Stimulated activated memory B cell treated with anti-CD40 and anti-IgM and Interleukin-4, amounts not matched to agents 10 μg/mL and 1 μg/mL and 100 μg/mL, for 72 hours (primary cell): ENCODE measurements around the gene CSK.
"Not testable (repeated sequence)": the region's sequence is repeated elsewhere in the genome, so short reads cannot be mapped to it uniquely, and the experiment has no call there.

Source experiments
- ATAC-seq: fragments of 150-1000 bp; cut with Tn5 transposase; 2 replicates; pipeline ENCODE4 v1.10.0; 2021
- H3K27ac Mint-ChIP-seq: one replicate; pipeline ENCODE4 v1.8.0; 2022; ENCODE audit warnings: mild to moderate bottlenecking, mixed read lengths
- H3K27me3 Mint-ChIP-seq: one replicate; pipeline ENCODE4 v1.8.0; 2022; ENCODE audit warnings: mixed read lengths
- H3K36me3 Mint-ChIP-seq: one replicate; pipeline ENCODE4 v1.8.0; 2022; ENCODE audit warnings: mixed read lengths
- H3K4me1 Mint-ChIP-seq: one replicate; pipeline ENCODE4 v1.8.0; 2022; ENCODE audit warnings: mixed read lengths
- H3K4me3 Mint-ChIP-seq: one replicate; pipeline ENCODE4 v1.8.0; 2022; ENCODE audit warnings: mild to moderate bottlenecking, moderate library complexity, mixed read lengths
- H3K9me3 Mint-ChIP-seq: one replicate; pipeline ENCODE4 v1.8.0; 2022; ENCODE audit warnings: mixed read lengths

Gene CSK

DNA sequence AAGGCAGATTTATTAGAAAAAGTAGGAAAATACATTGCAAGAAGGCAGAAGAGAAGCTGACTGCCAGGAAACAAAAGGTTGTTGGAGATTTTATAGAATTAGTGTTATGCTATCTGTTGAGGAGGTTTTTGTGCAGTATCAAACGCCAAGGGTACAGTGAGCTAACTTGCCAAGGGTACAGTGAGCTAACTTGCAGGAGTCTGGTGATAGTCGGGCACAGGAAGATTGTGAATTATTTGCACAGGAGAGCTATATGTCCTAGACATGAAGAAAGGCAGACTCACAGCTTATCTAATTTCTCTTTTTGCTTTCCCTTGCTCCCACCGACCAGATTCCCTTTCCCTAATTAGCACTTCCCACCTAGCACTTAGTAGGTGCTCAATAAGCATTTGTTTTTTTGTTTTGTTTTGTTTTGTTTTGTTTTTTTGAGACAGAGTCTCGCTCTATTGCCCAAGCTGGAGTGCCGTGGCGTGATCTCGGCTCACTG, 2.7 kb upstream of the CSK start:
- ATAC-seq = no peak
- no peak overlapping the region for H3K4me3 Mint-ChIP-seq
- no peaks in the 10 kb centered on the region for H3K27me3 Mint-ChIP-seq
- H3K27ac Mint-ChIP-seq = peak overlapping the region; percentile 96
- no peaks in the 10 kb centered on the region for H3K9me3 Mint-ChIP-seq
- H3K36me3 Mint-ChIP-seq = peaks cover 14% of the 10 kb centered on the region
- peaks cover 84% of the 10 kb centered on the region for H3K4me1 Mint-ChIP-seq

DNA sequence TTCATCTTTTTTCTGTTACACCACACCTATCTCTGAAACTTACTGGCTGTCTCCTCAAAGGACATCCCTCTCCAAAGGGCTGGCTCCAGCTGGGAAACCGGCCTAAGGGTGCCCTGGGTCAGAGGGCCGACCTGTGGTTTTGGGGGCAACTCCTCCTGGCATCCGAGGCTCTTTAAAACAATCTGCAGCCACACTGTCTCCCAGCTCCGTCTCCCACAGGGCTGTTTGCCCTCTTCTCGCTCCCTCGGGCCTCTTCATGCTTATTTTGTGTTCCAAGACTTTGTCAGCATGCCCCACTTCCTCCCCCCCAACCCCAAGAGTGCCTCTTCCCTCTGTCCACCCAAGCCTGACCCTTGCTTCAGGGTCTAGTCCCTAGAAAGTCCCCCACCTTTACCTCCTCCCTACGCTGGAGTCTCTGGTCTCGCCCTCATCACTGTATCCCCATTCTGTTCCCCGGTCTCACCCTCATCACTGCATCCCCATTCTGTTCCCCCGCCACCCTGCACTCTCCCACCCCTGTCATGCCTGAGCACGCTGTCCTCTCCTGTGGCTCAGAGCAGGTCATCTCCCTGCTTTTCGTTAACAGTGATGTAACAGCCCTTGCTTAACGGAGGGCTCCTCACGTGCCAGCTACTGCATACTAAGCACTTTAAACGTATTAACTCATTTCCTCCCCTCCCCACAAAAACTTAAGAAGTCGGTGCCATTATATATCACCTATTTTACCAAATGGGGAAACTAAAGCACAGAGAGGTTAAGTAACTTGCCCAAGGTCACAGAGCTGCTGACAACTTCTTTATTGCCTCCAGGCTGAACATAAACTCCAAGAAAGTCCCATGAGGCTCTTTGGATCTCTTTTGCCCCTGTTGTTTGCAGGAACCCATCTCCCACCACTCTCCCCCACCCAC, 1.1 kb upstream of the CSK start:
- H3K9me3 Mint-ChIP-seq = no peaks in the 10 kb centered on the region
- H3K27ac Mint-ChIP-seq = peak overlapping the region; percentile 96
- peaks cover 27% of the 10 kb centered on the region for H3K36me3 Mint-ChIP-seq
- H3K4me3 Mint-ChIP-seq = peak overlapping the region; percentile 85
- peak; percentile 1 for ATAC-seq
- no peaks in the 10 kb centered on the region for H3K27me3 Mint-ChIP-seq
- peaks cover 84% of the 10 kb centered on the region for H3K4me1 Mint-ChIP-seq

GRCh38 chr15:74782259-74783071, 585 bp downstream of the CSK start:
- peak overlapping the region; percentile 91 for H3K4me3 Mint-ChIP-seq
- peaks cover 31% of the 10 kb centered on the region for H3K36me3 Mint-ChIP-seq
- peak; percentile 42 for ATAC-seq
- no peaks in the 10 kb centered on the region for H3K9me3 Mint-ChIP-seq
- peaks cover 83% of the 10 kb centered on the region for H3K4me1 Mint-ChIP-seq
- H3K27me3 Mint-ChIP-seq = no peaks in the 10 kb centered on the region
- peak overlapping the region; percentile 82 for H3K27ac Mint-ChIP-seq

DNA sequence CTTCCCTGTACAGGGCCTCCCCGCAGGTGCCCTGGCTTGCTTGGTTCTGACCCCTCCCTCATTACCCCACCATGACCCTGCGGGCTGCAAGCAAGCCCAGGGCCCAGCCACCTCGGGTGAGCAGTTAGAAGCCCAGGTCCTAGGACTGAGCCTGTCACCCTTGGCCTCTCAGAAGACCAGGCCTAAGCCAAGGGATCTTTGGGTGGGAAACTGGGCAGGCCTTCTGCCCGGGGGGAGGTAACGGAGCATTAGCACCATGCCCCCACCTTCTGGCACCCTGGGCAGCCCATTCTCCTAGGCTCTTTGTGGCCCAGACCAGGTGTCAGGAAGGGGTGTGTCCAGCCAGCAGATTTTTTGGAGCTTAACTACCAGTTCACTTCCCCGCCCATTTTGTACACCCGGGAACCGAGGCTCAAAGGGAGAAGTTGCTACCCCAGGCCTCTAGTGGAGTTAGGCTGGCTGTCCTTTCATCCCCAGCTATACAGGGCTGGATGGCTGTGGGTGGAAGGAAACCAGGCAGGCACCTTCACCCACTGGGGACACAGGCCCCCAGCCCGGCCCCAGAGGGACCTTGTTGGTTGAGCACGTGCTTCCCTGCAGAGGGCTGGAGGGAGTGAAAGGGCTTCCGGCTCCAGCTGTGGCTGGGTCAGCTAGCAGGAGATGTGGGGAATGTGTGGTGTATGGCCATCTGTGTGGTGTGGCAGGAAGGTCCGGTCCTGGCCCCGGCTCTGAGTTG, 1.4 kb downstream of the CSK start:
- no peak for ATAC-seq
- H3K4me3 Mint-ChIP-seq = peak overlapping the region; percentile 91
- H3K27ac Mint-ChIP-seq = peak overlapping the region; percentile 82
- H3K36me3 Mint-ChIP-seq = peaks cover 31% of the 10 kb centered on the region
- H3K27me3 Mint-ChIP-seq = no peaks in the 10 kb centered on the region
- H3K9me3 Mint-ChIP-seq = no peaks in the 10 kb centered on the region
- peaks cover 83% of the 10 kb centered on the region for H3K4me1 Mint-ChIP-seq

DNA sequence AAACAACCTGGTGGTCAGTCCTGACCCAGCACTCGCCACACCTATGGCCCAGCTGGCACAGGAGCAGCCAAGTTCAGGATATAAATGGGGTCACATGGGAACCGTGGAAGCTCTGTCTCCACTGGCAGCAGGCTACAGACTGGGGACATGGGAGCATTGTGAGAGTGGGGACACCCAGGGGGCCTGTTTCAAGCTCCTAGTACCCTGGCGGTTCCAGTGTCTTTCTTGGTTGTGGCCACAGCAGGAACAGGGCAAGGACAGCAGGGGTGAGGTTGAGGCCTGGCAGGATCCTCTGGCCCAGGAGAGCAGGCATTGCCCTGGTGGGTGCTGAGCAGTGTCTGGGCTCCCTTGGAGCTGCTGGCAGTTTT, 1.9 kb downstream of the CSK start:
- peak overlapping the region; percentile 91 for H3K4me3 Mint-ChIP-seq
- H3K4me1 Mint-ChIP-seq = peaks cover 83% of the 10 kb centered on the region
- no peaks in the 10 kb centered on the region for H3K27me3 Mint-ChIP-seq

GRCh38 chr15:74784426-74785193, 2.7 kb downstream of the CSK start:
- H3K27me3 Mint-ChIP-seq = no peaks in the 10 kb centered on the region
- peaks cover 83% of the 10 kb centered on the region for H3K4me1 Mint-ChIP-seq

More for the DNA sequence above, 1.9 kb downstream of the CSK start:
- Mint-ChIP-seq H3K36me3 (peaks cover 31% of the 10 kb centered on the region), H3K9me3 (no peaks in the 10 kb centered on the region), H3K27ac (peak overlapping the region; percentile 82)
- no peak for ATAC-seq

GRCh38 chr15:74785194-74786032, 3.5 kb downstream of the CSK start:
- Mint-ChIP-seq H3K27ac (peak overlapping the region; percentile 82), H3K27me3 (no peaks in the 10 kb centered on the region), H3K4me1 (peaks cover 83% of the 10 kb centered on the region), H3K4me3 (peak overlapping the region; percentile 91), H3K9me3 (no peaks in the 10 kb centered on the region), H3K36me3 (peaks cover 39% of the 10 kb centered on the region)
- no peak for ATAC-seq

More at GRCh38 chr15:74784426-74785193, 2.7 kb downstream of the CSK start:
- Mint-ChIP-seq H3K27ac (peak overlapping the region; percentile 82), H3K9me3 (no peaks in the 10 kb centered on the region), H3K36me3 (peaks cover 36% of the 10 kb centered on the region), H3K4me3 (peak overlapping the region; percentile 91)
- no peak for ATAC-seq

DNA sequence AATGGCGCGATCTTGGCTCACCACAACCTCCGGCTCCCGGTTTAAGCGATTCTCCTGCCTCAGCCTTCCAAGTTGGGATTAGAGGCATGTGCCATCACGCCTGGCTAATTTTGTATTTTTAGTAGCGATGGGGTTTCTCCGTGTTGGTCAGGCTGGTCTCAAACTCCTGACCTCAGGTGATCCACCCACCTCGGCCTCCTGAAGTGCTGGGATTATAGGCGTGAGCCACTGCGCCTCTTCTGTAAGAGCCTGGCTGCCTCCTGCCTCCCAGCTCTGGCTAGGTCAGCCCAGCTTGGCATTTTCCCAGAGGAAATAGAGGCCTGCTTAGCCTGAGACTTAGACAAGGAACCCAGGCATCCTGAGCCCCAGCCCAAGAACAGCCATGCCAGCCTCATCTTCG, 4.2 kb downstream of the CSK start:
- Mint-ChIP-seq H3K27ac (peak overlapping the region; percentile 82), H3K4me3 (peak overlapping the region; percentile 91), H3K4me1 (peaks cover 83% of the 10 kb centered on the region), H3K36me3 (peaks cover 39% of the 10 kb centered on the region)
- not testable (repeated sequence) for H3K27me3 Mint-ChIP-seq, ATAC-seq, H3K9me3 Mint-ChIP-seq

- H3K9me3 Mint-ChIP-seq = no peaks in the 10 kb centered on the region
- peak overlapping the region; percentile 91 for H3K4me3 Mint-ChIP-seq
- H3K27me3 Mint-ChIP-seq = no peaks in the 10 kb centered on the region
- peak overlapping the region; percentile 82 for H3K27ac Mint-ChIP-seq
- H3K4me1 Mint-ChIP-seq = peaks cover 83% of the 10 kb centered on the region
- peaks cover 44% of the 10 kb centered on the region for H3K36me3 Mint-ChIP-seq
- no peak for ATAC-seq
Measured at GRCh38 chr15:74786551-74787165, 4.8 kb downstream of the CSK start.

DNA sequence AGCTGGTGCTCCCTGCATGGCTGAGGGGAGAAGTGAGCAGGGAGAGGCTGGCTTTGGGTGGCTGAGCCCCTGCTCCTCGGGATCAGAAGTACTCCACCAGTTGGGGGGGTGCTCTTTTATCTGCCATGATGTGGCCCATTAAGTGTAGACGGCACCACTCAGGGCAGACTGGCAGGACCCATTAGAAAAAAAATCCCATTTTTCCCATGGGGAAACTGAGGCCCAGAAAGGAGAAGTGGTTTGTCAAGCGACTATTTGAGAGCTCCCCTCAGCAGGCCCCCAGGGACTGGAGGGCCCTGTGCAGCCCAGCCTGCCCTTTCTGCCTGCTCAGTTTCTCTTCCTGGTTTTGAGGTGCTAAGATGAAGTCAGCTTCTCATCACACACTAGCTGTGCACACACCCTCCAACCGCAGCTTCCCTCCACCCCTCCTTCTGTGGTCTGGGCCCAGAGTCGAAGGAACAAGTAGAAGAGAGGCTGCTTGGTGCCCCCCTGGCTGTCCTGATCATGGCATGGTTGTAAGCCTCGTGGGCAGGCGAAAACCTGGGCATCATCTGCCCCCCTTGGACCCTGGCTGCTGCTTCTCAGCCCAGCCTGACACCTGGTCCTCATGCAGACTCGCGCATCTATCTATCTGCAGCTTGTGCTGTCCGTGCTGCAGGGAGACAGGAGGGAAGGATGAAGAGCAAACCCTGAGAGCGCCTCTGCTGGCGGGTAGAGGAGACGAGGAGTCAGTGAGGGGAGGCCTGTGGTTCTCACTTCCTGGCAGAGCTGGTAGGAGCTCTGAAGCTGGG, 5.6 kb downstream of the CSK start:
- no peaks in the 10 kb centered on the region for H3K27me3 Mint-ChIP-seq
- H3K4me1 Mint-ChIP-seq = peaks cover 90% of the 10 kb centered on the region
- H3K36me3 Mint-ChIP-seq = peaks cover 50% of the 10 kb centered on the region
- peak overlapping the region; percentile 91 for H3K4me3 Mint-ChIP-seq
- no peaks in the 10 kb centered on the region for H3K9me3 Mint-ChIP-seq
- H3K27ac Mint-ChIP-seq = peak overlapping the region; percentile 82
- ATAC-seq = peak; percentile 81

DNA sequence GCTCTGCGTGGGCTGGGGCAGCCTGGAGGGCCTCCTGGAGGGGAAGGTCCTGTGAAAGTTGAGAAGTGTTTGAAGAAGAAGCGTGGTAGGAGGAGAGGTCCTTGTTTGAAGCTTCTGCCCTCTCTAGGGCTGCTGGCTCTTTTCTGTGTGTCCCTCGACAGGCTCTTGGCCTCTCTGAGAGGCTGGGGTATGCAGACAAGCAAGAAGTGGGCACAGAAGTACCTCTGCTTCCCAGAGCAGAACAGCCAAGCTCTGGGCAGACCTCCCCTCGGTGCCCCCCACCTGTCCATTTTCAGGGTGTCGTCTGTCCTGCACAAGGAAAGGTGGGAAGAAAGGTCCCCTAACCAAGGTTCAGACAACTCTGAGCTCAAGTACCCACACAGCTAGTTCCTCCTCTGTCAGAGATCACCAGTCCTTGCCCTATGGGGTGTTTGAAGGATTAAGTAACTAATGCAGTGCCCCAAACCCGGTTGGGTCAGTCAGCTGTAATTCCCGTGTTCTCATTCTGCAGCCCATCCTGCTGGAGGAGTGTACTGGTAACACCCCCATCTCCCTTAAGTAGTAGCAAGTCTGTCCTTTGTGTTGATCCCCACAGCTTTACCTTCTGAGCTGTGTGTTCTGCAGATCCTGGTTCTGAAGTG, 6.3 kb downstream of the CSK start:
- peaks cover 97% of the 10 kb centered on the region for H3K4me1 Mint-ChIP-seq
- H3K27ac Mint-ChIP-seq = peak overlapping the region; percentile 82
- ATAC-seq = peak; percentile 3
- peak overlapping the region; percentile 91 for H3K4me3 Mint-ChIP-seq
- H3K36me3 Mint-ChIP-seq = peaks cover 43% of the 10 kb centered on the region
- no peaks in the 10 kb centered on the region for H3K9me3 Mint-ChIP-seq
- H3K27me3 Mint-ChIP-seq = no peaks in the 10 kb centered on the region

- no peaks in the 10 kb centered on the region for H3K27me3 Mint-ChIP-seq
- peaks cover 38% of the 10 kb centered on the region for H3K36me3 Mint-ChIP-seq
- peak overlapping the region; percentile 91 for H3K4me3 Mint-ChIP-seq
- peak; percentile 68 for ATAC-seq
- H3K9me3 Mint-ChIP-seq = no peaks in the 10 kb centered on the region
- H3K27ac Mint-ChIP-seq = peak overlapping the region; percentile 82
- peaks cover 97% of the 10 kb centered on the region for H3K4me1 Mint-ChIP-seq
Measured at GRCh38 chr15:74788683-74789151, 6.8 kb downstream of the CSK start.
